Astrocyte of the cerebellum (primary cell): ENCODE measurements around the gene PKP1.

Experiments used
- DNase-seq: peaks from one replicate; pipeline ENCODE4 v3.0.0-alpha.2; 2011; ENCODE audit warnings: low read depth
- H3K4me3 ChIP-seq: 2 replicates; pipeline ENCODE4 v1.5.1; 2011; ENCODE audit warnings: mild to moderate bottlenecking, low read depth, low read length, moderate library complexity
- in situ Hi-C: cut with HindIII; loops from 2 replicates; pipeline ENCODE4 v1.10.0; 2017; ENCODE audit warnings: low sequenced_read_pairs
- TF ChIP-seq, protein P1 (sequence below): IDR thresholded peaks from 2 replicates; pipeline ENCODE4 v1.5.1; 2012; ENCODE audit warnings: low read length, low read depth, moderate library complexity, mild to moderate bottlenecking; ENCODE audit errors: missing control alignments

The PKP1 gene

DNA sequence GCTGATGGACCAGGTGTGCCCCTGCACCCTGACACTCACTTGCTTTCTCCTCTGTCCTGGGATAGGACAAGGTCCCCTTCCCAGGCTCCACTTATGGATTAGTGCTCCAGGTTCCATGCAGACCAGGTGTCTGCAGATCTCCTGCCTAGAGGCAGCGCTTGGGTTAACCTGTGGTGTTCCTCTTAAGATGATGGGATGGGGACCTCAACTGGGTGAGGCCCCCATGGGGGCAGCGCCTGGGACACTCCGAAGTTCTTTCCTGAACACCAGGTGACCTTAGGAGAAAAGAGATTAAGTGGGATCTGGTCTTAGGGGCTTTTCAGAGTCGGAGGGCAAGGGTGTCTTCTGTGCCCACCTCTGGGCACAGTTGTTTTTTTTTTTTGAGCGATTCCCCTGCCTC, 72.9 kb downstream of the PKP1 start:
- in situ Hi-C loops, result loop anchor here (5.0 kb wide), 1 partner anchor 79 kb away; no protein-coding TSS in a partner anchor
- TF ChIP-seq, protein P1, sequence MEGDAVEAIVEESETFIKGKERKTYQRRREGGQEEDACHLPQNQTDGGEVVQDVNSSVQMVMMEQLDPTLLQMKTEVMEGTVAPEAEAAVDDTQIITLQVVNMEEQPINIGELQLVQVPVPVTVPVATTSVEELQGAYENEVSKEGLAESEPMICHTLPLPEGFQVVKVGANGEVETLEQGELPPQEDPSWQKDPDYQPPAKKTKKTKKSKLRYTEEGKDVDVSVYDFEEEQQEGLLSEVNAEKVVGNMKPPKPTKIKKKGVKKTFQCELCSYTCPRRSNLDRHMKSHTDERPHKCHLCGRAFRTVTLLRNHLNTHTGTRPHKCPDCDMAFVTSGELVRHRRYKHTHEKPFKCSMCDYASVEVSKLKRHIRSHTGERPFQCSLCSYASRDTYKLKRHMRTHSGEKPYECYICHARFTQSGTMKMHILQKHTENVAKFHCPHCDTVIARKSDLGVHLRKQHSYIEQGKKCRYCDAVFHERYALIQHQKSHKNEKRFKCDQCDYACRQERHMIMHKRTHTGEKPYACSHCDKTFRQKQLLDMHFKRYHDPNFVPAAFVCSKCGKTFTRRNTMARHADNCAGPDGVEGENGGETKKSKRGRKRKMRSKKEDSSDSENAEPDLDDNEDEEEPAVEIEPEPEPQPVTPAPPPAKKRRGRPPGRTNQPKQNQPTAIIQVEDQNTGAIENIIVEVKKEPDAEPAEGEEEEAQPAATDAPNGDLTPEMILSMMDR, result no peak
- no peak overlapping the region for H3K4me3 ChIP-seq
- no peak for DNase-seq

DNA sequence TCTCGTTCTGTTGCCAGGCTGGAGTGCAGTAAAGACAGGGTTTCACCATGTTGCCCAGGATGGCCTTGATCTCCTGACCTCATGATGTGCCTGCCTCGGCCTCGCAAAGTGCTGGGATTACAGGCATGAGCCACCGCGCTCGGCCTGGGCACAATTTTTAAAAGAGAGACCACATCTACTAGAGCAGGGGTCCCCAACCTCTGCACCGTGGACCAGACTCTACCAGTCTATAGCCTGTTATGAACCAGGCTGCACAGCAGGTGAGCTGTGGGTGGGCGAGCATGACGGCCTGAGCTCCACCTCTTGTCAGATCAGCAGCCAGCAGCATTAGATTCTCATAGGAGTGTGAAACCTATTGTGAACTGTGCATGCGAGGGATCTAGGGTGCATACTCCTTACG, 73.4 kb downstream of the PKP1 start:
- DNase-seq, result no peak
- H3K4me3 ChIP-seq, result no peak overlapping the region
- in situ Hi-C loops, result loop anchor here (5.0 kb wide), 1 partner anchor 79 kb away; no protein-coding TSS in a partner anchor
- TF ChIP-seq, protein P1, result no peak

DNA sequence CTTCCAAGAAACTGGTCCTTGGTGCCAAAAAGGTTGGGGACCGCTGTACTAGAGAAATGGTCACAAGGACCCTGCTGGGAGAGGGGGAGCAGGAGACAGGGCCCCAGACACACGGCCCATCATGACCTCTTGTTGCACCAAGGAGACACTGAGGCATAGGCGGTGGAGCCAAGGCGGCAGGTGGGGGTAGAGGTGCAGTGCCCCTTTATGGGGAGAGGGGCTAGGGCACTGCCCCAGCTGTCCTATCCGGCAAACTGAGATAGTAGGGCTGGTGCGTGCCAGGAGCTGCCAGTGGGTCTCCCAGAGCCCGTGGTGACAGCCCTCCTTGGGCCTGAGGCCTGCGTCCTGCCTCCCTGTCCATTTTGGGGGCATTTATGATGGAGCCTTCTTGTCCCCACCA, 73.9 kb downstream of the PKP1 start:
- no peak overlapping the region for H3K4me3 ChIP-seq
- DNase-seq, result no peak
- TF ChIP-seq, protein P1, result no peak
- in situ Hi-C loops, result loop anchor here (5.0 kb wide), 1 partner anchor 80 kb away; no protein-coding TSS in a partner anchor

DNA sequence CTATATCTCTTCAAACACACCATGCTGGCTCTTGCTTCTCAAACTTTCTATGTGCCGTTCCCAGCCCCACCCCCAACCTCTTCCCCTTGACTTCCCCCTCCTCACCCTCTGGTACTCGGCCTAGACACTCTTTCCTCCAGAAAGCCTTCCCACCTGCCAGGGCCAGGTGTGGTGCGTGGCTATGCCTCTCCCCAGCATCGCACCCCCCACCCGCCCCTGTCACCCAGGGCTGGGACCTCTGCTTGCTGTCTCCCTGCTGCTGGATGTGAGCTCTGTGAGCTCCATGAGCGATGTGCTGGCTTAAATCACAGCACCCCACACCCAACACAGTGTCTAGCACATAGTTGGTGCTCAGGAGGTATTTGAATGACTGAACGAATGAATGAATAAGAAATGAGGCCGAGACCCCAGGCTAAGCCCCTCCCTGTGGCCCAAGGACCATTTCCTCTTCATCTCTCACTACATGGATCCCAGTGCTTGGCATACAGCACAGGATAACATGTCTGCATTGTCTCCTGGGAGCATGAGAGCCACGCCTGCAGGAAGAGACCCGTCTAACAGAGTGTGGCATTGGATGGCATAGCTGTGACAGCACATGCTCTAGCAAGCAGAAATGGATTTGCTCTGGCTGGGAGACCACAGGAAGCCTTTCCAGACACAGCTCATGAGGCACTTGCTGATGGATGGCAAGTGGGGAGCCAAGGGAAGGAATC, 74.5 kb downstream of the PKP1 start:
- no peak for DNase-seq
- H3K4me3 ChIP-seq, result no peak overlapping the region
- in situ Hi-C loops, result loop anchor here (5.0 kb wide), 1 partner anchor 80 kb away; no protein-coding TSS in a partner anchor
- TF ChIP-seq, protein P1, result no peak

DNA sequence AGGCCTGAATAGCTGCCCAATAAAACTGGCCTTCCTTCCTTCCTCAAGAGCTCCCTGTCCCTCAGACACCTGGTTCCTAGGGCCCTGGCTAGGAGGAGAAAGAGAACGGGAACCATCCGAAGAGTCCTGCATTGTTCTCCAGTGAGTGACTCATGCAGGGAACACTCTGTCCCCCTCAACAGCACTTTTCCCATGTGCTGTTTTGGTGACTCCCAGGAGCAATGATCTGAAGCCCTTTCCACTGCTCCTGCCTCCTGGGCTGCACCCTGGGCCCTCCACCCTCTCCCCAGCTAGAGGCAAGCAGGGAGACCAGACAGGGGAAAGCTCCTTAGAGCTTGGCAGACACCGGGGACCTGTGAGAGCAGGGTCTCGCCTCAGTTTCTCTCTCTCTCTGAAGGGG, 75.3 kb downstream of the PKP1 start:
- DNase-seq, result no peak
- in situ Hi-C loops, result loop anchor here (5.0 kb wide), 1 partner anchor 81 kb away; no protein-coding TSS in a partner anchor
- TF ChIP-seq, protein P1, result no peak

DNA sequence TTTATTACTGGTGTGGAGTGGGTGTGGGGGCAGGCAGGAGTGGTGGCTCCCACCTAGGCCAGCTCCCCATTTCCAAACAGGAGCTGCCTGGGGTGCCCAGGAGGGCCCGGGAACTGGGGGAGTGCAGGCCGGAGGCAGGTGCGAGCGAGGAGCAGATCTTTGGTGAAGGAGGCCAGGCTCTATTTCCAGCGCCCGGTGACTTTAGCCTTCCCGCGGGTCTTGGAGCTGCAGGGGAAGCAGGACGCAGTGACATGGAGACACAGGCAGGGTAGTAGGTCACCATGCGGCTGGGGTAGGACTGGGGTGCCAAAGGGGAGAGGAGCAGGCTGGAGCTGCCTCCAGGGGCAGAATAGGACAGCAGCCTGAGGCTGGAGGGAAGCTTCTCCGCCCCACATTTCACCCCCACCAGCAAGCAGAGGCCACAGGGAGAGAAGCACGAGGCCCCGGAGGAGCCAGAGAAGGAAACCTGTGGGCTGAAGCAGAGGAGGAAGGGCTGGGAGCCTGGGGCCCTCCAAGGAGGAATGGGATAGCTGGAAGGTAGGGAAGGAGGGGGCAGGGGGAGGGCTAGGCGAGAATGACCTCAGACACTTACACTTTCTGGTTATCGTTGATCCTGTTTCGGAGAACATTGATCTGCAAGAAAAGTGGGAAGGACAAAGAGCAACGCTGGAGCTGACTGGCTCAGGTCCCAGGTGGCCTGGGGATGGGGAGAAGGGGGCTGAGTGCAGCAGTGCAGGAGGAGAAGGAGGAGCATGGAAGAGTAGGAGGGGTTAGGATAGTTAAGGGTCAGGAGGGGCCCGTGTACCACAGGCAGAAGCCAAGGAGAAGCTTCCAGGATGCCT, 75.9 kb downstream of the PKP1 start:
- in situ Hi-C loops, result loop anchor here (5.0 kb wide), 1 partner anchor 82 kb away; no protein-coding TSS in a partner anchor
- DNase-seq, result no peak
- TF ChIP-seq, protein P1, result no peak
- H3K4me3 ChIP-seq, result no peak overlapping the region

More for the DNA sequence above, 75.3 kb downstream of the PKP1 start:
- no peak overlapping the region for H3K4me3 ChIP-seq
